Measurements from ENCODE around the gene APPL2.

The APPL2 gene

GRCh38 chr12:105222284-105222655 lies 13.7 kb downstream of the APPL2 start:
- no peak for DNase-seq

- DNase-seq, result no peak
These were observed 14.2 kb downstream of the APPL2 start for GRCh38 chr12:105221583-105222283.

DNA sequence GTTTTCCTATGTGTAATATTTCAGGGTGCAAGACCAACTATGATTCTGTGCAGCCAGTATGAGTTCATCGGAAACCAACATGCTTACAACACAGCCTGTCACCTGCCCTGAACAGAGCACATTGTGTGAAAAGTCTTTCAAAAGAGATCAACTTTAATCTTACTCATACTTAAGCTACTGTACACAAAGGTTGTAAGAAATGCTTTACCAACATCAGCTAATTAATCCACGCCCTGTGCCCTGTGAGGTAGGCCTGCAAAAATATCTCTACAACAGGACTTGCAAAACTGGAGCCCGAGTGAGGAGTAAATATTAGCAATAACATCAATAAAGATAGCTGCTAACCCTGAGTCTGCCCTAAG lies 15.1 kb downstream of the APPL2 start:
- no peak for DNase-seq

DNA sequence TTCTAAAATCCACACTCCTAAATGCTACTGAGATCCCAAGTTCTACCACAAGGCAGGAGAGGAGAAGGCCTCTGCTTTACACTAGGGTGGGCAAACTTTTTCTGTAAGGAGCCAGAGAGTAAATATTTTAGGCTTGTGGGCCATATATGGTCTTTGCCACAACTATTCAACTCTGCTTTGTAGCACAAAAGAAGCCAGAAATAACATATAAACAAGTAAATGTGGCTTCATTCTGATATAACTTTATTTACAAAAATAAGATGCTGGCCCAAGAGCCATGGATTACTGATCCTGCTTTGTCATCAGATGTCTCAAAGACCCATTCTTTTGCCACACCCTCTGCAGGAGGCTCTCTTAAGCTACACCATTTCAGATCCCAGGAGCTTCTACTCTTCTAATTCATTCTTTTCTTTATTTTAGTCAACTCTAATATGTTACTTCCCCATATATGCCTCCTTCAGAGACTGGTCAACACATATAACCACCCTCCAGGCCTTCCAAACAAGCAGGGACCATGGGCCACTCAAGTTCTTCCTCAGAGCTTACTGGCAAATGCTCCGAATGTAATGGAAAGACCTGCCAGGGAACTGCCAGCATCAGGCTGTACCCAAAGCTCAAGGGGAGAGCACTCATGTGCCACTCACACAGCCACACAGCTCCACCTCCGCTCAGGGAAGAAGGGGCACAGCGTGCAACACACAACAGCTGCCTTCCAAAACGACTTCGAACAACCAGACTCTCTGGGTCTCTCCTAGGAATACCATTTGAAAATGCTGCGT lies 15.6 kb downstream of the APPL2 start:
- no peak for DNase-seq

GRCh38 chr12:105219261-105220028 lies 16.5 kb downstream of the APPL2 start:
- no peak for DNase-seq

DNA sequence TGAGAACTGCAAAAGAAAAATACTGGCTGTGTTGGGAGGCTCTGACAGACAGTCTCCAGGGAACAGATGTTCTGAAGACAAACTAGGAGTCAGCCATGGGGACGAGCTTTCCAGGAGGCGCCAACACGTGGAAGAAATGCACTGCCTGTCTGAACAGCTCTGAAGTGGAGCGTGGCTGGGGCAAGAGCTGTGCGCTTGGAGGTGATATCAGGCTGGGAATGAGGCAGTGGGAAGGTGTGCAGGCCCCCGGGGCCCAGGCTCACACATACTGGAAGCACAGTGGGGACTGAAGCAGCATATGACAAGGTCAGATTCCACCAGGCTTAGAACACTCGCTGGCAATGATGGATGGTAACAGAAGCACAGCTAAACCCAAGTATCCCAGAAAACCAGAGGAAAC lies 17.5 kb downstream of the APPL2 start:
- no peak for DNase-seq

DNA sequence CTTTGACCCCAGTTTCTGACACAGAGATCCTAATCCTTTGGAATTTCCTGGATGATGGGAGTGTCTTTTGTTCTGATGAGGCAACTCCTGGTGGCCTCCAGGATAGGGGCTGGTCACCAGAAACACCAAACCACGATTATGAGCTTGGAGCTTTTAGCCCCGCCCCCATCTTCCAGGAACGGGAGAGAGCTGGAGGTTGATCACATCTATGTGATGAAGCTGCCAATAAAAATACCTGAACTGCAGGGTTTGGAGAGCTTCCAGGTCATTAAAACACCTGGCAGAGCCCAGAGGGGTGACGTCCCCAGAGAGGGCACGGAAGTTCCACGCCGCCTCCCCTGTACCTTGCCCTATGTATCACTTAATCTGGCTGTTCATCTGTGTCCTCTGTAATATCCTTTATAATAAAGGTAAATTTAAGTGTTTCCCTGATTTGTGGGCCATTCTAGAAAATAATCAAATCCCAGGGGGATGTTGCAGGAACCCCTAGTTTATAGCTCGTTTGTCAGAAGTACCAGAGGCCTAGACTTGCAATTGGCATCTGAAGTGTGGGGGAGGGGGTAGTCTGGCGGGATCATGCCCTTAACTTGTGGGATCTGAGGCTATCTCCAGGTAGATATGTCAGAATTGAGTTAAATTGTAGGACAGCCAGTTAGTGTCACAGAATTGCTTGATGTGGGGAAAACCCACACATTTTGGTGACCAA lies 21.2 kb downstream of the APPL2 start:
- DNase-seq, result no peak

GRCh38 chr12:105214148-105214547 lies 21.8 kb downstream of the APPL2 start:
- no peak for DNase-seq

DNA sequence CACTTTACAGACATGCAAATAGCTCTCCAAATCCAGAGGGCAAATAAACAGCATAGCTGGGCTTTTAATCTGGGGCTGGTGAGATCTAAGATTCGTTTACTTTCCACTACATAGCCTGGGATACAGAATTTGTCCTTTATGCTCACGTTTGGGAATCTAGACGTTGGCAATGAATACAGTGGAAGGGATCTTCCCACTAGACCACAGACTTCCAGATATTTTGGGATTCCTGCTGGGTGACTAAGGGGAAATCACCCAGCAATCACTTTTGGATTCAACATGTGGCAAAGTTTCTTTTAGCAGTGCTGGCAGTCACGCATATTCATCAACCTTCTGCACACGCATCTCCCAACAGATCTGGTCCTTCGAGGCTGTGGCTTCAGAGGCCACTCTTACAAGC lies 23.5 kb downstream of the APPL2 start:
- DNase-seq, result no peak

DNA sequence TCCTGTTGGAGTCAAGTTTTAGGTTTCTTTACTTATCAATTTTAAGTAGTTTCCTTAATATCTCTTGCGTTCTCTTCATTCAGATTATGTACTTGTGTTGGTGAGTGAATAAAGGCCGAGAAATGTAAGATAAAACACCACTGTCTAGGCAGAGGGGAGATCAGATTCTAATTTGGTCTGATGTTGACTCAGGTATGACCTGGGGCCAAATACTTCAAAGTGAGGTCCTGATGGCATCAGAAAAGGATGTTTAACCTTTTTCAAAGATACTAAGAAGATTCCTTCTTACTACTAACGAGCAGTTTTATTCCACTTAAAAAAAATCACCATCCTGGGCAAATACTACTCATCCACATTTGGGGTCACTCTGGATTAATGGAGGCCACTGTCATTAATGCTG lies 26.9 kb downstream of the APPL2 start:
- no peak for DNase-seq

GRCh38 chr12:105206686-105207374 lies 29.1 kb downstream of the APPL2 start:
- no peak for DNase-seq

- DNase-seq, result no peak
These were observed 30.5 kb downstream of the APPL2 start for GRCh38 chr12:105205322-105206048.

- DNase-seq, result no peak
These were observed 31.1 kb downstream of the APPL2 start for GRCh38 chr12:105204916-105205315.

GRCh38 chr12:105204127-105204526 lies 31.8 kb downstream of the APPL2 start:
- DNase-seq, result no peak

GRCh38 chr12:105202202-105202601 lies 33.8 kb downstream of the APPL2 start:
- no peak for DNase-seq

DNA sequence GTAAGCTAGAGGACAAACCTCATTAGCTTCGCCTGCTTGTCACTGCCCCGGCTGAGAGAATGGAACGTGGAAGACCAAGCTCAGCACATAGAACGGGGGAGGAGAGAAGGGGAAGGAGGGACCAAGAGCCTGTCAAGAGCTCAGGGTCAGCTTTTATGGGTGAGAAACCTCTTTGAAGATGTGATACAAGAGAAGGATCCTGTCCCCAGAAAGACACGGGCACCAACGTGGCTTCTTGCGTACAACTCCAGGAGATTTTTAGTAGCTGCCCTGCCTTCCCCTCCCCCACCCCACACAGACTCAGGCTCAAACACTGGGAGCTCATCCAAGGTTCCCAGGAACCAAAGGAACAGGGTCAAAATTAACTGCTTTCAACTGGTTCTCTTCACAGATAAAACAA lies 34.7 kb downstream of the APPL2 start:
- DNase-seq, result no peak

- no peak for DNase-seq
These were observed 35.6 kb downstream of the APPL2 start for GRCh38 chr12:105200385-105200784.

GRCh38 chr12:105198961-105199360 lies 37.0 kb downstream of the APPL2 start:
- no peak for DNase-seq

- DNase-seq, result no peak
These were observed 39.9 kb downstream of the APPL2 start for GRCh38 chr12:105196090-105196489.

DNA sequence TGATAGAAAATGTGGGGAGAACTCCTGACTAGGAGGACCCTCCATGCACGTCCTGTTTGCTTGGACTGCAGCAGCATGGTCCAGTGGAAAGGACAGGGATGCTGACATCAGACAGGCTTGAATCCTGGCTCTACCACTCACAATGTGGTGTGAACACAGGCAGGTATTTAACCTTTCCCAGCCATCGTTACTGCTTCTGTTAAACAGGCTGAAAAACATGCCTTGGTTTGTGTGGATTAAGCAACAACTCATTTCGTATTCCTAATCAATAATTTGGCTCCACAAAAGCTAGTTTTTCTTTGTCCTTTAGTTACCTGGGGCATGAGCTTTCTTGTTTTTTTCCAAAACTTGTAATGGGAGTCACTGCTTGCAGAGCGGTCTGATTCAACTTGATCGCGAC lies 41.0 kb downstream of the APPL2 start:
- DNase-seq, result no peak

DNA sequence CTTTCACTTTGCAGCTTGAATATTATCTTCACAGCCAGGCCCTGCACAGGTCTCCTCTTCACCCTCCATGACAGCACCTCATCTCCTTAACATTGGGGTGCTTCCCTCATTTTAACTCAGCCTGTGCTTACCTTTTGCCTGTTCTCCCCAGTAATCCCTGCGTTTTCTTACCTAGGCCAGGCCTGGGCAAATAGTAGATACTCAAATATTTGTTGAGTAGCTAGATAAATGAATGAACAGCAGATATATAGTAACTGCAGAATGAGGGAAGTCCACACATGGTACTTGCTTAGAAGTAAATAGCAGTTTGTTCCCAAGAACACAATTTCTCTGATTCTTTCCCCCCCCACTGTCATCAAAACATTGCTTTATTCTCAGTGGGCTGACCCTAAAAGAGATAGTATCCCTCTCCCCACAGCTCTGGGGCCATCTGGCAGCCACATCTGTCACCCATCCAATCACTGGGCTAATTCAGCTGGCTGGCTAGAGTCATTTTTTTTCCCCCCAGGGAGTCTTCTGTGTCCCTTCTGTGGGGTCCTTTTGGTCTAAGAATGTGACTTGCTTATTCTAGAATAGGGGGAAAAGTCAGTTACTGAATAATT lies 43.2 kb downstream of the APPL2 start:
- DNase-seq, result no peak

Data from T-helper 1 cell (primary cell).